ENCODE measurements around the gene FBRS.
"Not testable (repeated sequence)": the region's sequence is repeated elsewhere in the genome, so short reads cannot be mapped to it uniquely, and the experiment has no call there.

Gene FBRS

DNA sequence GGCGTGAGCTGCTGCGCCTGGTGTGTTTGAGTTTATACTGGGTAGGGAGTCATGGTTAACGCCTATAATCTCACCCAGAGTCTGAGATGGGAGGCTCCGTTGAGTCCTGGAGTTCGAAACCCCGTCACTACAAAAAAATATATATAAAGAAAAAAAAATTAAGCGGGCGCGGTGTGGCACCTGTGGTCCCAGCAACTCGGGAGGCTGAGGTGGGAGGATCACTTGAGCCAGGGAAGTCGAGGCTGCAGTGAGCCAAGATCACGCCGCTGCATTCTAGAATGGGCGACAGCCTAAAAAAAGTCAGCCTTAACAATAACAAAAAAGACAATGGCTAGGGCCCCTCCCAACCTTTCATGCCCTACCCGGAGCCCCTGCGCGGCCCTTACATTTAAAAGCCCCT, 24.7 kb upstream of the FBRS start:
- H3K27ac ChIP-seq = peak overlapping the region; percentile 62
- TF ChIP-seq, protein P1, sequence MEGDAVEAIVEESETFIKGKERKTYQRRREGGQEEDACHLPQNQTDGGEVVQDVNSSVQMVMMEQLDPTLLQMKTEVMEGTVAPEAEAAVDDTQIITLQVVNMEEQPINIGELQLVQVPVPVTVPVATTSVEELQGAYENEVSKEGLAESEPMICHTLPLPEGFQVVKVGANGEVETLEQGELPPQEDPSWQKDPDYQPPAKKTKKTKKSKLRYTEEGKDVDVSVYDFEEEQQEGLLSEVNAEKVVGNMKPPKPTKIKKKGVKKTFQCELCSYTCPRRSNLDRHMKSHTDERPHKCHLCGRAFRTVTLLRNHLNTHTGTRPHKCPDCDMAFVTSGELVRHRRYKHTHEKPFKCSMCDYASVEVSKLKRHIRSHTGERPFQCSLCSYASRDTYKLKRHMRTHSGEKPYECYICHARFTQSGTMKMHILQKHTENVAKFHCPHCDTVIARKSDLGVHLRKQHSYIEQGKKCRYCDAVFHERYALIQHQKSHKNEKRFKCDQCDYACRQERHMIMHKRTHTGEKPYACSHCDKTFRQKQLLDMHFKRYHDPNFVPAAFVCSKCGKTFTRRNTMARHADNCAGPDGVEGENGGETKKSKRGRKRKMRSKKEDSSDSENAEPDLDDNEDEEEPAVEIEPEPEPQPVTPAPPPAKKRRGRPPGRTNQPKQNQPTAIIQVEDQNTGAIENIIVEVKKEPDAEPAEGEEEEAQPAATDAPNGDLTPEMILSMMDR (conservative IDR thresholded peaks at IDR 0.05) = no peak

DNA sequence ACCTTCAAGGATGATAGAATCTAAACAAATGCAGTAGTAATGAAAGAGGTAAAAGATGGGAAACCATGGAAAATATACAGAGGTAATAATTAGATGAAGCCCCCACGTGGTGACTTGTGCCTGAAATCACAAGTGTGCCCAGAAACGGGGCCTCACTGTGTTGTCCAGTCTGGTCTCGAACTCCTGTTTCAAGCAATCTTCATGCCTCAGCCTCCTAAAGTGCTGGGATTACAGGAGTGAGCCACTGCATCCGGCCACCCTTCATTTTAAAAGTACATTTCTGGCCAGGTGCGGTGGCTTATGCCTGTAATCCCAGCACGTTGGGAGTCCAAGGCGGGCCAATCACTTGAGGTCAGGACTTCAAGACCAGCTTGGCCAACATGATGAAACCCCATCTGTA, 21.6 kb upstream of the FBRS start:
- H3K27ac ChIP-seq = no peak overlapping the region
- TF ChIP-seq, protein P1 (conservative IDR thresholded peaks at IDR 0.05) = no peak

GRCh38 chr16:30637139-30637538, 21.1 kb upstream of the FBRS start:
- H3K27ac ChIP-seq = not testable (repeated sequence)

GRCh38 chr16:30637944-30638343, 20.3 kb upstream of the FBRS start:
- no peak overlapping the region for H3K27ac ChIP-seq
- TF ChIP-seq, protein P1 (conservative IDR thresholded peaks at IDR 0.05) = peak; percentile 72

DNA sequence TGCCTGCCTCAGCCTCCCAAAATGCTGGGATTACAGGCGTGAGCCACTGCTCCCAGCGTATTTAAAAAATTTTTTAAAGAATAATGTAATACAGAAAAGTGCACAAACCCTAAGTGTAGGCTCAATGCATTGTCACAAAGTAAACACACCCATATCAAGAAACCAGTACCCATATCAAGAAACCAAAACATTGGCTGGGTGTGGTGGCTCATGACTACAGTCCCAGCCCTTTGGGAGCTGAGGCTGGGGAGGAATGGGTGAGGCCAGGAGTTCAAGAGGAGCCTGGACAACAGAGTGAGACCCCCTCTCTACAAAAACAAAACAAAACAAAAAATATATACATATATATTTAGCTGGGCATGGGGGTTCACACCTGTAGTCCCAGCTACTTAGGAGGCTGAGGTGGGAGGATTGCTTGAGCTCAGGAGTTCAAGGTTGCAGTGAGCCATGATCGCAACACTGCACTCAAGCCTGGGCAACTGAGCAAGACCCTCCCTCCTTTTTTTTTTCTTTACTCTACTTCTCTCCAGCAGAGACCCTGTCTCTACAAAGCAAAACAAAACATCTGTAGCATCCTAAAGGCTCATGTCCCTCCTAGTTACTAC, 16.8 kb upstream of the FBRS start:
- TF ChIP-seq, protein P1 (conservative IDR thresholded peaks at IDR 0.05) = no peak
- H3K27ac ChIP-seq = no peak overlapping the region

DNA sequence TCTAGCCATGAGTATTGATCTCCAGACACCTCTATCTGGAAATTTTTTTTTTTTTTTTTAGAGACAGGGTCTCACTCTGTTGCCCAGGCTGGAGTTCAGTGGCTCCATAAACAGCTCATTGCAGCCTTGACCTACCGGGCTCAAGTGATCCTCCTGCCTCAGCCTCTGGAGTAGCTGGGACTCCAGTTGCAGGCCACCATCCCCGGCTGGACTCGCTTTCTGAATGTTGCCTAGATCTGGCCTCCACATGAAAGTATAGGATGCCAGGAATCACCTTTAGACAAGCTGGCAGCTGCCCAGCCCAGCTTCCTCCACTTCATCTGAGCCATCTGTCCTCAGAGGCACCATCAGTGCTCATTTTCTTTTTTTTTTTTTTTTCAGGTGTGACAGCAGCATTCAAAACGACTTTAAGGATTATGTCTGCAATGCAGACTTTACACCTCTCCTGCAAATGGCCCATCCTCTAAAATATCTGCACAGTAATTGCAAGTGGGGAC, 13.8 kb upstream of the FBRS start:
- H3K27ac ChIP-seq = no peak overlapping the region
- TF ChIP-seq, protein P1 (conservative IDR thresholded peaks at IDR 0.05) = no peak

GRCh38 chr16:30645727-30646126, 12.5 kb upstream of the FBRS start:
- no peak overlapping the region for H3K27ac ChIP-seq
- TF ChIP-seq, protein P1 (conservative IDR thresholded peaks at IDR 0.05) = no peak

GRCh38 chr16:30647274-30647571, 11.0 kb upstream of the FBRS start:
- TF ChIP-seq, protein P1 (conservative IDR thresholded peaks at IDR 0.05) = no peak
- H3K27ac ChIP-seq = no peak overlapping the region
